HG03432 (cell line): Measurements from ENCODE around the gene TRAPPC11.

Source experiments
- ATAC-seq: cut with Tn5 transposase; IDR thresholded peaks from one replicate; pipeline ENCODE4 v1.9.1; 2021; ENCODE audit warnings: mild to moderate bottlenecking, moderate library complexity; ENCODE audit not compliant: unreplicated experiment

Gene TRAPPC11

DNA sequence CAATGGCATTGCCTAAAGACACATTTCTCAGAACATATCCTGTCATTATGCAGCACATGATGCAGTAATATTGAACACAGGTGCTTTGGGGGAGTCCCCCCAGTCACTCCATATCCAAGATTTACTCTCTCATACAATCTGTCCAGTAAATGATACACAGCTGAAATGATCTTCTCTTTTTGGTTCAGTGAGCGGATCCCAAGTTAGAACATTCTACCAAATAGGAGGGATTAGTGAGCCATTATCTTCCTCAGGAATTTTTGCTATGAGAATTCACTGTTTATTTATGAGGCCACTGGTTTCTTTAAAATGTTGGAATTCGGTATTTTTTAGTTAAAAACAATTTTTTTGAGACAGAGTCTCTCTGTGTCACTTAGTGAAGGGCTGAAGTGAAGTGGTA lies 96.5 kb downstream of the TRAPPC11 start:
- ATAC-seq, result no peak

DNA sequence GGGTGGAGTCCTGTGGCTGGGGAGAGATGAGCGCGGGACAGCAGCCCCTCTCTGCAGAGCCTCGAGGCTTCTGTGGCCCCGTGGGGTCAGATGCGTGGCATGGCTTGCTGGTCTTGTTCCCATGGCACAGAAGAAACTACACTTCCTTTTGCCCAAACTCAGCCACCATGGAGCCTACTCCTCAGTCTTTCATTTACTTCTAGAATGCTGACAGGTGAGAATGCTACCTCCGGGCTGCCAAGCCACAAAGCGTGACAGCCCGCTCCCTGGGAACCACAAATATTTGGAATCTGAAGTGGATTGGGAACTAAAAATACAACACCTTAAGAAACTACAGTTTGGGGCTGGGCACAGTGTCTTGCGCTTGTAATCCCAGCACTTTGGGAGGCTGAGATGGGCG lies 98.0 kb downstream of the TRAPPC11 start:
- ATAC-seq, result no peak

DNA sequence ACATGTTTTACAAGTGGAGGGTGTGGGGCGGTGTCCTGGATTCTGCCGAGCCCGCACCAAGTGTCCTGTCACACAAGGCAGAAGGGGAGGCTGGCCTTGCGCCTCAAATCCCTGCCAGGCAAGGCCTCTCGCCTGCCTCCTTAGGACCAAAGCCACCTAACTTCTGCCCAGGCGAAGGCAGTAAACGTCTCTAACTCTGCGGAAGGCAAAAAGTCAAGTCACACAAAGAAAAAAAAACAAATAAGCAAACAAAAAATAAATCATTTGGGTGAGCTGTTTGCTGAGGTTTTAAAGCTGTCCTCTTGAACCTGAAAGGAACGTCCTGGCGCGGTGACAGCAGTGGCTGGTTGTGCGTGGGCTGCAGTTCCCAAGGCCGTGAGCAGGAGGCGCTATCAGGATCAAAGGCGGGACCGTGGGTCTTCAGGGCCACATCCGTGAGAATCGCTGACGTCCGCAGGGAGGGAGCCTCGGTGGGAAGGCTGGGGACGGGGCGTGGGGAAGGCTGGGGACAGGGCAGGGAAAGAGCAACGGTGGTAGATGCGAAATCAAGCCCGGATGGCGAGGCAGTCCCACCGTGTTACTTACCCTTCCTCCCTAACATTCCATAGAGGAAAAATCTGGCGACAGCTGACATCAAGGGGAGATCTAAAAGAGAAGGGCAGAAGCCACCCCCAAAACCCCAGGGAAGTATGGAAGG lies 99.1 kb downstream of the TRAPPC11 start:
- ATAC-seq, result no peak

DNA sequence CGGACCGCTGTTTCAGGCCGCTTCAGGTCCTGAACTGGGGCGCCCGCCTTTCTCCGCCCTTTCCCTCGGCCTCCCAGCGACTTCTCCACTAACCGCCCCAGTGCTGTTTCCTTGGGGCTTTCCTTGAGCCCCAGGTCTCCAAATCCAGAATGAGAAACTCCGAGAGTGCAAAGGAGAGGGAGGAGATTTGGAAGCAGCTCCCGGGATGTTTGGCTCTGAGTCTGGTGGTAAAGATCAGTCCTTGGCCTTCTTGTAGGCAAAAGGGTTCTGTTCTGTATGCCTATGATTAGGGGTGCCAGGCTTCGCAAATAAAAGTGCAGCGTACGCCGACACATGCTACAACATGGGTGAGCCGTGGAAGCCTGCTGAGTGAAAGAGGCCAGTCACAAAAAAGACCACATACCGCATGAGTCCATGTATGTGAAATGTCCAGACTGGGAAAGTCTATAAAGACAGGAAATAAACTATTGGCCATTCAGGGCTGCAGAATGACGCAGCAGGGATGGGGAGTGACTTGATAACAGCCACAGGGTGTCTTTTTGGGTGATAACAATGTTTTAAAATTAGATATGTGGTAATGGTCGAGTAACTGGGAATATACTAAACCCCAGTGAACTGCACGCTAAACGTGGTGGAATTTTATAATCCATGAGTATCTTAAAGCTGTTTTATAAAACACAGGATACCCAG lies 99.8 kb downstream of the TRAPPC11 start:
- no peak for ATAC-seq

DNA sequence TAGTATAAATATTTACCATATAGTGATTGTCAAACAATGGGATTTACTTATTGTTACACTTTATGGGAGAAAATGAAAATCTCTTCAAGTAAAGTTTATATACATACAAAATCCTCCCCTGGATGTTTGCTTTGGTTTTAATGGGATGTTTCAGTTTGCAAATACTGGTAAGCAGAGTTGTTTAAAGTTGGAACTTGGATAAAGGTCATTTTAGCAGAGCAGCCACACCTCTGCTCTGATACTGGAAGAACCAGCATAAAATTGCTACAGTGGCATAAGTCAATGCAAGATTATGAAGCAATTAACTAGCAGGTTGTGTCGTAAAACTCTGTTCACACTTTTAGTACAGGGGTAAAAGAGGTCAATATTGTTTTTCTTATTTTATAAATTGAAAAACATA lies 101.2 kb downstream of the TRAPPC11 start:
- no peak for ATAC-seq
